Caco-2 (cell line): ENCODE measurements around the gene NLRP13. TPM values are rescaled to one million over a fixed set of nuclear protein-coding genes. Genes with fewer than 3 reads are reported as not detected.
A peak's percentile ranks its signal among the peaks of the same experiment; 100 is the strongest.
"Not testable (repeated sequence)": the region's sequence is repeated elsewhere in the genome, so short reads cannot be mapped to it uniquely, and the experiment has no call there.

Source experiments
- BruUV-seq: library from RNA; stranded (reverse); fragments of 400-500 nt; replicated peaks from 2 replicates; lab custom pipeline; 2021; lab: Mats Ljungman, UMichigan
- CTCF ChIA-PET: fragments of 300-600 bp; sonication (Branson Sonifier 250); formaldehyde crosslinking; loops from one replicate; lab custom pipeline; 2022; ENCODE audit warnings: antibody characterized with exemption; lab: Charles Lee
- POLR2A ChIA-PET: fragments of 300-600 bp; sonication (Branson Sonifier 250); formaldehyde crosslinking; loops from one replicate; lab custom pipeline; 2022; ENCODE audit warnings: antibody characterized with exemption; lab: Charles Lee
- DNase-seq, 2 experiments: peaks; one replicate each; pipeline versions ENCODE4 v3.0.0 to v3.0.0-alpha.2; 2020 to 2022
- H3K27me3 ChIP-seq: replicated peaks from 2 replicates; pipeline ENCODE4 v1.6.0; 2011; ENCODE audit warnings: low read length; ENCODE audit not compliant: control insufficient read depth, insufficient read depth
- H3K36me3 ChIP-seq: 2 replicates; pipeline ENCODE4 v1.5.1; 2011; ENCODE audit warnings: low read length; ENCODE audit not compliant: control insufficient read depth, insufficient read depth
- H3K4me1 ChIP-seq: fragments of 250-450 bp; sonication (Bioruptor Pico); 2 replicates; pipeline ENCODE4 v1.5.1; 2020; ENCODE audit warnings: mild to moderate bottlenecking
- H3K4me3 ChIP-seq: 2 replicates; pipeline ENCODE4 v1.5.1; 2011; ENCODE audit warnings: low read depth, mild to moderate bottlenecking, control low read depth, low read length
- H3K9me3 ChIP-seq: fragments of 250-450 bp; sonication (Bioruptor Pico); 2 replicates; pipeline ENCODE4 v1.5.1; 2020; ENCODE audit warnings: mild to moderate bottlenecking, moderate library complexity
- H3K27ac Mint-ChIP-seq: one replicate; pipeline ENCODE4 v1.8.0; 2022; ENCODE audit warnings: mixed read lengths; ENCODE audit not compliant: unreplicated experiment
- H3K27me3 Mint-ChIP-seq: one replicate; pipeline ENCODE4 v1.8.0; 2022; ENCODE audit warnings: mixed read lengths; ENCODE audit not compliant: insufficient read depth, unreplicated experiment
- H3K36me3 Mint-ChIP-seq: one replicate; pipeline ENCODE4 v1.8.0; 2022; ENCODE audit warnings: mild to moderate bottlenecking, mixed read lengths; ENCODE audit not compliant: insufficient read depth, unreplicated experiment
- H3K4me1 Mint-ChIP-seq: one replicate; pipeline ENCODE4 v1.8.0; 2022; ENCODE audit warnings: low read depth, mixed read lengths; ENCODE audit not compliant: unreplicated experiment
- H3K4me3 Mint-ChIP-seq: one replicate; pipeline ENCODE4 v1.8.0; 2022; ENCODE audit warnings: mild to moderate bottlenecking, moderate library complexity, mixed read lengths; ENCODE audit not compliant: unreplicated experiment
- H3K9me3 Mint-ChIP-seq: one replicate; pipeline ENCODE4 v1.8.0; 2022; ENCODE audit warnings: mixed read lengths; ENCODE audit not compliant: unreplicated experiment
- CTCF ChIP-seq, 2 experiments: fragments of 200-600 bp in 1 of 2; IDR thresholded peaks; 1 replicate in 1 of 2; 2 replicates in 1 of 2; pipeline versions ENCODE4 v1.5.1 to v1.8.0; 2011 to 2022; ENCODE audit warnings: antibody characterized with exemption in 1 of 2, control low read depth in 1 of 2, inconsistent platforms in 1 of 2, low read depth in 1 of 2, low read length in 1 of 2, mild to moderate bottlenecking in 1 of 2, moderate library complexity in 1 of 2; ENCODE audit not compliant: insufficient read depth in 1 of 2, severe bottlenecking in 1 of 2, unreplicated experiment in 1 of 2
- intact Hi-C: fragments of 100-400 bp; cut with micrococcal nuclease; formaldehyde crosslinking; loops from one replicate; pipeline ENCODE4 v1.10.0; 2022; ENCODE audit not compliant: unreplicated experiment
- total RNA-seq: library from RNA; stranded (reverse); gene quantifications from 2 replicates; pipeline ENCODE4 v1.2.3, GENCODE V29; 2022

Gene NLRP13
- total RNA-seq, 1 experiment from 2014 or later: not detected

GRCh38 chr19:55956431-55956830 lies 24.3 kb upstream of the NLRP13 start:
- Mint-ChIP-seq H3K27me3 (no peaks in the 10 kb centered on the region), H3K27ac (no peak overlapping the region), H3K9me3 (no peaks in the 10 kb centered on the region), H3K4me1 (no peaks in the 10 kb centered on the region), H3K36me3 (no peaks in the 10 kb centered on the region), H3K4me3 (no peak overlapping the region)
- H3K4me3 ChIP-seq: no peak overlapping the region
- no peak for TF ChIP-seq CTCF (IDR thresholded peaks at IDR 0.05; ENCODE audit: insufficient read depth in 1 of 2, low read depth in 1 of 2, low read length in 1 of 2, severe bottlenecking in 1 of 2, unreplicated experiment in 1 of 2)
- H3K9me3 ChIP-seq: no peaks in the 10 kb centered on the region
- ChIA-PET CTCF (no interaction called here), POLR2A (no interaction called here)
- no peaks in the 10 kb centered on the region for H3K27me3 ChIP-seq
- peak; percentile 2 to 46 for DNase-seq
- no TSS peak for BruUV-seq
- intact Hi-C loops: no loop called here
- H3K4me1 ChIP-seq: peaks cover 6% of the 10 kb centered on the region; the same call in 1 of the 2 replicates
- H3K36me3 ChIP-seq: no peaks in the 10 kb centered on the region

- H3K4me1 ChIP-seq, H3K4me3 ChIP-seq, H3K27me3 ChIP-seq, H3K9me3 ChIP-seq, H3K27ac Mint-ChIP-seq, H3K27me3 Mint-ChIP-seq, H3K36me3 ChIP-seq, H3K36me3 Mint-ChIP-seq, CTCF ChIA-PET, POLR2A ChIA-PET, H3K9me3 Mint-ChIP-seq, DNase-seq, intact Hi-C loops, H3K4me1 Mint-ChIP-seq, H3K4me3 Mint-ChIP-seq, BruUV-seq: not testable (repeated sequence)
Observed at GRCh38 chr19:55950566-55950965, 18.4 kb upstream of the NLRP13 start.

- no peak for TF ChIP-seq CTCF (IDR thresholded peaks at IDR 0.05; ENCODE audit: insufficient read depth in 1 of 2, low read depth in 1 of 2, low read length in 1 of 2, severe bottlenecking in 1 of 2, unreplicated experiment in 1 of 2)
- Histone ChIP-seq H3K9me3 (0 out of 2 replicates have a peak, but pooled peaks cover 4% of the 10 kb centered on the region), H3K4me1 (no peaks in the 10 kb centered on the region), H3K27me3 (no peaks in the 10 kb centered on the region), H3K36me3 (no peaks in the 10 kb centered on the region), H3K4me3 (no peak within 1 kb of the TSS)
- POLR2A ChIA-PET: no interaction called here
- DNase-seq: no peak
- intact Hi-C loops: no loop called here
- Mint-ChIP-seq H3K27me3 (no peaks in the 10 kb centered on the region), H3K27ac (no peak within 1 kb of the TSS), H3K4me1 (no peaks in the 10 kb centered on the region), H3K36me3 (no peaks in the 10 kb centered on the region), H3K4me3 (no peak within 1 kb of the TSS), H3K9me3 (peaks cover 10% of the 10 kb centered on the region)
- BruUV-seq: no TSS peak
- CTCF ChIA-PET: no interaction called here
Observed at GRCh38 chr19:55947532-55947931, 15.4 kb upstream of the NLRP13 start, which contains the start of gene NLRP8. Gene NLRP8, plus strand, starts transcription at chr19:55947832.

- TF ChIP-seq CTCF (IDR thresholded peaks at IDR 0.05; ENCODE audit: insufficient read depth in 1 of 2, low read depth in 1 of 2, low read length in 1 of 2, severe bottlenecking in 1 of 2, unreplicated experiment in 1 of 2): no peak
- H3K9me3 Mint-ChIP-seq: peaks cover 10% of the 10 kb centered on the region
- no peak overlapping the region for H3K27ac Mint-ChIP-seq
- H3K4me3 ChIP-seq: no peak overlapping the region
- 0 out of 2 replicates have a peak, but pooled peaks cover 3% of the 10 kb centered on the region for H3K9me3 ChIP-seq
- H3K36me3 ChIP-seq: no peaks in the 10 kb centered on the region
- no peaks in the 10 kb centered on the region for H3K4me1 ChIP-seq
- DNase-seq: no peak
- no TSS peak for BruUV-seq
- H3K27me3 Mint-ChIP-seq: peaks cover 2% of the 10 kb centered on the region
- ChIA-PET POLR2A (no interaction called here), CTCF (no interaction called here)
- intact Hi-C loops: no loop called here
- H3K4me1 Mint-ChIP-seq: no peaks in the 10 kb centered on the region
- H3K4me3 Mint-ChIP-seq: no peak overlapping the region
- no peaks in the 10 kb centered on the region for H3K36me3 Mint-ChIP-seq
- H3K27me3 ChIP-seq: no peaks in the 10 kb centered on the region
Observed at GRCh38 chr19:55940306-55940705, 8.2 kb upstream of the NLRP13 start.
